Smooth muscle cell (in vitro differentiated cells): ENCODE results near the gene RTF2. TPM values are rescaled to one million over a fixed set of nuclear protein-coding genes. Genes with fewer than 3 reads are reported as not detected.

Source experiments
- DNase-seq: peaks from one replicate; lab custom pipeline; 2025; ENCODE audit not compliant: unreplicated experiment; lab: John Stamatoyannopoulos, UW
- H2AFZ ChIP-seq: fragments of 200-600 bp; sonication (generic); 2 replicates; pipeline ENCODE4 v1.6.0; 2016; ENCODE audit warnings: antibody characterized with exemption, low read depth, mild to moderate bottlenecking
- H3F3A ChIP-seq: fragments of 200-600 bp; sonication (generic); 2 replicates; pipeline ENCODE4 v1.6.0; 2017; ENCODE audit warnings: antibody characterized with exemption, low read depth
- H3K27ac ChIP-seq: fragments of 200-600 bp; sonication (generic); 2 replicates; pipeline ENCODE4 v1.5.1; 2016; ENCODE audit warnings: low read depth, mild to moderate bottlenecking
- H3K27me3 ChIP-seq: fragments of 200-600 bp; sonication (generic); 2 replicates; pipeline ENCODE4 v1.6.1; 2016; ENCODE audit warnings: low read depth, mild to moderate bottlenecking
- H3K36me3 ChIP-seq: fragments of 200-600 bp; sonication (generic); 2 replicates; pipeline ENCODE4 v1.5.1; 2016; ENCODE audit warnings: low read depth
- H3K4me1 ChIP-seq: fragments of 200-600 bp; sonication (generic); 2 replicates; pipeline ENCODE4 v1.5.1; 2016; ENCODE audit warnings: low read depth
- H3K4me2 ChIP-seq: fragments of 200-600 bp; sonication (generic); 2 replicates; pipeline ENCODE4 v1.6.0; 2016; ENCODE audit warnings: mild to moderate bottlenecking
- H3K4me3 ChIP-seq: fragments of 200-600 bp; sonication (generic); 2 replicates; pipeline ENCODE4 v1.5.1; 2016; ENCODE audit warnings: mild to moderate bottlenecking
- H3K79me2 ChIP-seq: fragments of 200-600 bp; sonication (generic); 2 replicates; pipeline ENCODE4 v1.6.0; 2016; ENCODE audit warnings: low read depth, mild to moderate bottlenecking
- H3K9ac ChIP-seq: fragments of 200-600 bp; sonication (generic); 2 replicates; pipeline ENCODE4 v1.6.0; 2016; ENCODE audit warnings: low read depth
- H3K9me3 ChIP-seq: fragments of 200-600 bp; sonication (generic); replicated peaks from 2 replicates; pipeline ENCODE4 v1.5.1; 2016; ENCODE audit warnings: low read depth
- H4K20me1 ChIP-seq: fragments of 200-600 bp; sonication (generic); 2 replicates; pipeline ENCODE4 v1.6.0; 2016; ENCODE audit warnings: low read depth
- CTCF ChIP-seq: fragments of 200-600 bp; sonication (generic); IDR thresholded peaks from 2 replicates; pipeline ENCODE4 v1.5.1; 2017; ENCODE audit warnings: borderline replicate concordance, mild to moderate bottlenecking, antibody characterized with exemption; ENCODE audit not compliant: insufficient read depth, poor library complexity, severe bottlenecking
- WGBS: methylation state at CpG from one replicate; pipeline ENCODE4 v1.1.7; 2016; ENCODE audit warnings: low lambda C conversion rate; 5-methylcytosine and 5-hydroxymethylcytosine counted together
- polyA plus RNA-seq: library from polyadenylated mRNA; unstranded; fragments of >200 nt; fragmentation: Nextera tagmentation; extraction: Ambion mirVana; gene quantifications from 2 replicates; pipeline ENCODE4 v1.2.1, GENCODE V29; 2016
- total RNA-seq: library from RNA; depleted of rRNA; stranded (reverse); fragments of >200 nt; gene quantifications from 2 replicates; pipeline ENCODE4 v1.2.3, GENCODE V29; 2014

Gene RTF2
- total and polyA plus RNA-seq, 2 experiments from 2014 or later, result 38.0 to 106 TPM

DNA sequence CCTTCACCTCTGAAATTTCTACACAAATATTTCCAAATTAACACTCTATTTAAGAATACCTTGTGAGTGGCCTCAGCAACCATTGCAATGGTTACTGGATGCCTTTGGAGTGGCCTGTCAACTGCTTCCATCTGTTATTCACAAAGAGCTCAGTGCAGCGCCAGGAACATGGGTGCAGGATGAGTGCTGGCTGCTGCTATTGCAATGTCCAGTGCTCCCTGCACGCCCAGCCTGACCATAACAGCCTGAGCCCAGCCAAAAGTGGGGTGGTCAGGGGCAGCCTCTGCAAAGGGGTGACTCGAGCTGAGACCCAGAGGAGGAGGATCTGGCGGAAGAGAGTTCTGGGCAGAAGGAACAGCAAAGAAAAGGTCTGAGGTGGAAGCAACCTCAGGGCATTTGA is 38.0 kb upstream of the RTF2 start:
- DNase-seq, result no peak
- no peaks in the 10 kb centered on the region for H3K4me1 ChIP-seq
- no peak for TF ChIP-seq CTCF
- H3K27ac ChIP-seq, result no peak overlapping the region
- no peak overlapping the region for H2AFZ ChIP-seq
- no peak overlapping the region for H3K4me2 ChIP-seq
- no peak overlapping the region for H3K4me3 ChIP-seq
- no peaks in the 10 kb centered on the region for H3K9me3 ChIP-seq
- no peaks in the 10 kb centered on the region for H3F3A ChIP-seq
- no peaks in the 10 kb centered on the region for H3K27me3 ChIP-seq
- H3K79me2 ChIP-seq, result no peaks in the 10 kb centered on the region
- WGBS, result 70% methylated on average over 4 of the region's 4 CpGs
- H4K20me1 ChIP-seq, result no peaks in the 10 kb centered on the region
- H3K9ac ChIP-seq, result no peak overlapping the region
- H3K36me3 ChIP-seq, result no peaks in the 10 kb centered on the region

GRCh38 chr20:56430957-56431356 is 37.5 kb upstream of the RTF2 start:
- H3K4me2 ChIP-seq, result no peak overlapping the region
- no peaks in the 10 kb centered on the region for H3K9me3 ChIP-seq
- H3K79me2 ChIP-seq, result no peaks in the 10 kb centered on the region
- H4K20me1 ChIP-seq, result no peaks in the 10 kb centered on the region
- H3K27me3 ChIP-seq, result no peaks in the 10 kb centered on the region
- H3K4me1 ChIP-seq, result no peaks in the 10 kb centered on the region
- no peak overlapping the region for H3K4me3 ChIP-seq
- H3K36me3 ChIP-seq, result no peaks in the 10 kb centered on the region
- TF ChIP-seq CTCF, result no peak
- H2AFZ ChIP-seq, result no peak overlapping the region
- no peak overlapping the region for H3K9ac ChIP-seq
- no peaks in the 10 kb centered on the region for H3F3A ChIP-seq
- H3K27ac ChIP-seq, result no peak overlapping the region
- WGBS, result 80% methylated on average over 1 of the region's 1 CpG
- no peak for DNase-seq

GRCh38 chr20:56431471-56431870 is 37.0 kb upstream of the RTF2 start:
- no peak overlapping the region for H3K27ac ChIP-seq
- TF ChIP-seq CTCF, result no peak

GRCh38 chr20:56433221-56433879 is 35.1 kb upstream of the RTF2 start:
- no peaks in the 10 kb centered on the region for H3K79me2 ChIP-seq
- no peak overlapping the region for H3K9ac ChIP-seq
- H3K4me2 ChIP-seq, result no peak overlapping the region
- peak overlapping the region; percentile 13 for H3K27ac ChIP-seq
- no peaks in the 10 kb centered on the region for H3K4me1 ChIP-seq
- H2AFZ ChIP-seq, result no peak overlapping the region
- no peak overlapping the region for H3K4me3 ChIP-seq
- H4K20me1 ChIP-seq, result no peaks in the 10 kb centered on the region
- H3F3A ChIP-seq, result peaks cover 1% of the 10 kb centered on the region
- no peaks in the 10 kb centered on the region for H3K36me3 ChIP-seq
- 89% methylated on average over 3 of the region's 3 CpGs for WGBS
- DNase-seq, result no peak
- no peaks in the 10 kb centered on the region for H3K27me3 ChIP-seq
- TF ChIP-seq CTCF, result no peak
- no peaks in the 10 kb centered on the region for H3K9me3 ChIP-seq

More at GRCh38 chr20:56431471-56431870, 37.0 kb upstream of the RTF2 start:
- H2AFZ ChIP-seq, result no peak overlapping the region
- H3K79me2 ChIP-seq, result no peaks in the 10 kb centered on the region
- WGBS, result 89% methylated on average over 3 of the region's 3 CpGs
- H3K9ac ChIP-seq, result no peak overlapping the region
- H3F3A ChIP-seq, result no peaks in the 10 kb centered on the region
- no peaks in the 10 kb centered on the region for H3K27me3 ChIP-seq
- H3K4me3 ChIP-seq, result no peak overlapping the region
- no peaks in the 10 kb centered on the region for H3K4me1 ChIP-seq
- no peaks in the 10 kb centered on the region for H3K36me3 ChIP-seq
- H4K20me1 ChIP-seq, result no peaks in the 10 kb centered on the region
- H3K4me2 ChIP-seq, result no peak overlapping the region
- no peak for DNase-seq
- H3K9me3 ChIP-seq, result no peaks in the 10 kb centered on the region
